HG02610 (cell line): ENCODE measurements around the gene KRT33A.

Experiments used
- ATAC-seq: cut with Tn5 transposase; IDR thresholded peaks from one replicate; pipeline ENCODE4 v1.9.1; 2021; ENCODE audit warnings: mild to moderate bottlenecking, moderate library complexity; ENCODE audit not compliant: unreplicated experiment

KRT33A gene

DNA sequence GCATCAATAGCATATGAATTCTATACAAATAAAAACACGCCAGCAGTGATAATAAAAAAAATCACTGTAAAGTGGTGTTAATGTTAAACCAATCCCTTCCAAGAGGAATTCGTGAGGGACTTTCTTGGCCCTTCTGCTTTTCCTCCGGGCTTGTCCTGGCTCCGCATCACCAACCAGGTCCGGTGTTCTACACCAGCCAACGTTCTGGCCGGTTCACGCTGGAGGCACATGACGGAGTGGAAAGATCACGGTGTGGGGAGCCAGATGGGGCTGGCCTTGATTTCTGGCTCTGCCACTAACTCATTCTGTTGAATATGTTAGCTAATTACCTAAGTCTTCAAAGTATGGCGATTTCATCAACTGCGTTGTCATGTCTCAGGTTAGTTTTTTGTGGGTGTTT is 46.5 kb downstream of the KRT33A start:
- ATAC-seq = no peak

- no peak for ATAC-seq
Observed at GRCh38 chr17:41302981-41303380, 47.6 kb downstream of the KRT33A start.

GRCh38 chr17:41301916-41302901 is 48.4 kb downstream of the KRT33A start, which contains the start of gene KRTAP29-1:
Gene KRTAP29-1, minus strand, starts transcription at chr17:41302851. Its CDS starts 0 bp downstream, at chr17:41302851.
- no peak for ATAC-seq

DNA sequence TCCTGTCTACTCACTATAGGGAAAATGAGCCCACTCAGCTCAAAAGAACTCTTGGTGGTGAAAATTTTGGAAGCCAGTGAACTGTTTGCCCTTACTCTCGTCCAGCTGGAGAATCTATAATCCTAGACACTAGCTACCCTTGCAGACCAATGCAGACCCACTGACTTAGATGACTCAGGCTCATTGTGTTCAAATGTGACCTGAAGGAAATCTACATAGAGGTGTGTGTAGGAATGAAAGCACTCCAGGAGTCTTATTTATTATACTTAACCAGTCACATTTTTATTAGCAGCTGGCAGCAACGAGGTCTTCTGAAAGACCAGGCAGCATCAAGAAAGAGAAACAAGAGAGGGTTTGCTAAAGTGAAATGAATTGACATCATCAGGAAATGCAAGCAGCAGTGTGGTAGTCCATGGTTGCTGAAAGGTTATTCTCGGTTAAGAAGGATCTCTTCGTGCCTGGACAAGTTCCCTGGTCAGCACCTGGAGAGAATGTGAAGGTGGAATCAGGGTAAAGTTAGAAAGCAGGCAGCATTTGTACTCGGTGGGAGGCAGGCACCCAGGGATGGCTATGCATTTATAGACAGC is 49.3 kb downstream of the KRT33A start:
- no peak for ATAC-seq

- no peak for ATAC-seq
Observed at GRCh38 chr17:41298458-41299135, 52.0 kb downstream of the KRT33A start.

- ATAC-seq = no peak
Observed at GRCh38 chr17:41296846-41297245, 53.8 kb downstream of the KRT33A start.
